Astrocyte (in vitro differentiated cells and primary cell): Measurements from ENCODE around the gene PCSK5. TPM values are rescaled to one million over a fixed set of nuclear protein-coding genes. Genes with fewer than 3 reads are reported as not detected.
"Not testable (repeated sequence)": the region's sequence is repeated elsewhere in the genome, so short reads cannot be mapped to it uniquely, and the experiment has no call there.

Experiments used
- DNase-seq: peaks from one replicate; pipeline ENCODE4 v3.0.0-alpha.2; 2010; ENCODE audit warnings: low read depth
- FAIRE-seq: peaks from 2 replicates; lab custom pipeline; 2011; peaks lifted over from hg19 to GRCh38; lab: Jason Lieb, UNC
- H2AFZ ChIP-seq: 2 replicates; pipeline ENCODE4 v1.6.0; 2012; ENCODE audit warnings: low read depth, low read length, inconsistent platforms
- H3K27ac ChIP-seq: 2 replicates; pipeline ENCODE4 v1.5.1; 2011; ENCODE audit warnings: low read depth, low read length, inconsistent platforms
- H3K27me3 ChIP-seq: 2 replicates; pipeline ENCODE4 v1.6.0; 2011; ENCODE audit warnings: low read length, inconsistent platforms; ENCODE audit not compliant: insufficient read depth
- H3K36me3 ChIP-seq: 2 replicates; pipeline ENCODE4 v1.5.1; 2011; ENCODE audit warnings: low read length, inconsistent platforms; ENCODE audit not compliant: insufficient read depth
- H3K4me1 ChIP-seq: 2 replicates; pipeline ENCODE4 v1.5.1; 2011; ENCODE audit warnings: low read length, inconsistent platforms; ENCODE audit not compliant: insufficient read depth
- H3K4me2 ChIP-seq: 2 replicates; pipeline ENCODE4 v1.6.0; 2012; ENCODE audit warnings: low read length, inconsistent platforms
- H3K4me3 ChIP-seq: 2 replicates; pipeline ENCODE4 v1.5.1; 2011; ENCODE audit warnings: low read depth, mild to moderate bottlenecking, low read length, inconsistent platforms; ENCODE audit not compliant: insufficient read depth
- H3K79me2 ChIP-seq: 2 replicates; pipeline ENCODE4 v1.6.0; 2012; ENCODE audit warnings: mild to moderate bottlenecking, low read length, inconsistent platforms; ENCODE audit not compliant: insufficient read depth
- H3K9ac ChIP-seq: 2 replicates; pipeline ENCODE4 v1.6.0; 2012; ENCODE audit warnings: mild to moderate bottlenecking, low read length, inconsistent platforms
- H3K9me3 ChIP-seq: 2 replicates; pipeline ENCODE4 v1.5.1; 2012; ENCODE audit warnings: low read depth, mild to moderate bottlenecking, low read length, inconsistent platforms; ENCODE audit not compliant: insufficient read depth
- H4K20me1 ChIP-seq: 2 replicates; pipeline ENCODE4 v1.6.0; 2012; ENCODE audit warnings: low read length, inconsistent platforms; ENCODE audit not compliant: insufficient read depth
- H3K27ac Mint-ChIP-seq: one replicate; pipeline ENCODE4 v1.8.0; 2021; ENCODE audit warnings: mild to moderate bottlenecking, mixed read lengths; ENCODE audit not compliant: unreplicated experiment
- H3K27me3 Mint-ChIP-seq: one replicate; pipeline ENCODE4 v1.8.0; 2021; ENCODE audit warnings: low read depth, mixed read lengths; ENCODE audit not compliant: unreplicated experiment
- H3K36me3 Mint-ChIP-seq: one replicate; pipeline ENCODE4 v1.8.0; 2021; ENCODE audit warnings: low read depth, mixed read lengths; ENCODE audit not compliant: unreplicated experiment
- H3K4me1 Mint-ChIP-seq: one replicate; pipeline ENCODE4 v1.8.0; 2021; ENCODE audit warnings: low read depth, mixed read lengths; ENCODE audit not compliant: unreplicated experiment
- H3K4me3 Mint-ChIP-seq: one replicate; pipeline ENCODE4 v1.8.0; 2021; ENCODE audit warnings: mild to moderate bottlenecking, moderate library complexity, mixed read lengths; ENCODE audit not compliant: unreplicated experiment
- H3K9me3 Mint-ChIP-seq: one replicate; pipeline ENCODE4 v1.8.0; 2021; ENCODE audit warnings: mild to moderate bottlenecking, mixed read lengths; ENCODE audit not compliant: unreplicated experiment
- EZH2 ChIP-seq: IDR thresholded peaks from 2 replicates; pipeline ENCODE4 v1.6.1; 2012; ENCODE audit warnings: mild to moderate bottlenecking, low read length, inconsistent platforms; ENCODE audit not compliant: insufficient read depth
- total RNA-seq: library from RNA; stranded (reverse); gene quantifications from 2 replicates; pipeline ENCODE4 v1.2.1, GENCODE V29; 2021
- TF ChIP-seq, protein P1 (sequence below): IDR thresholded peaks from 2 replicates; pipeline ENCODE4 v1.5.1; 2011; ENCODE audit warnings: low read depth, mild to moderate bottlenecking, inconsistent platforms, low read length, moderate library complexity; ENCODE audit not compliant: insufficient read depth

PCSK5 gene
- total RNA-seq, 1 donor from 2014 or later: 13.1 TPM

DNA sequence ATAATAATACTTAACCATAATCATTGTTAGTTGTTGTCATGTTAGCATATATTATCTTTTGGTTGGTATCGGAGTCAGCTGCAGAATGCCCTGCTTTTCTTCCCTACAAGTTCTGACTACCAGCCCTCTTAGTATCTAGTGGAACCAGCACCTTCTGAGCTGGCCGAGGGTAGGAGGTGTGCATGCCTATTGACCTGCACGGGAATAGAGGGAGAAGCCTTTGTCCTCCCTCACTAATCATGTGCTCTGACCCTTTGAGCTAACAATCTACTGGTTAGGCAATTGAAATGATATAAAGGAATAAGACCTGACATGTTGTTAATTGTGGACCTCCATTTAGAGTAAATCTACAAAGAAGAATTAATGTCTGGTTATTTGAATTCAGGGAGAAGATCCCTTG, 4.1 kb downstream of the PCSK5 start:
- H3K4me2 ChIP-seq: no peak overlapping the region
- H3K27ac Mint-ChIP-seq: no peak overlapping the region
- DNase-seq: no peak
- no peak for FAIRE-seq
- H3K27ac ChIP-seq: no peak overlapping the region
- peaks cover 44% of the 10 kb centered on the region for H3K79me2 ChIP-seq
- H3K9ac ChIP-seq: no peak overlapping the region
- H3K4me3 Mint-ChIP-seq: no peak overlapping the region
- H3K9me3 Mint-ChIP-seq: no peaks in the 10 kb centered on the region
- peaks cover 16% of the 10 kb centered on the region for H3K4me1 Mint-ChIP-seq
- H3K9me3 ChIP-seq: no peaks in the 10 kb centered on the region
- no peaks in the 10 kb centered on the region for H3K27me3 Mint-ChIP-seq
- peaks cover 40% of the 10 kb centered on the region for H4K20me1 ChIP-seq
- no peaks in the 10 kb centered on the region for H3K36me3 ChIP-seq
- no peaks in the 10 kb centered on the region for H3K27me3 ChIP-seq
- TF ChIP-seq EZH2: no peak
- TF ChIP-seq, protein P1, sequence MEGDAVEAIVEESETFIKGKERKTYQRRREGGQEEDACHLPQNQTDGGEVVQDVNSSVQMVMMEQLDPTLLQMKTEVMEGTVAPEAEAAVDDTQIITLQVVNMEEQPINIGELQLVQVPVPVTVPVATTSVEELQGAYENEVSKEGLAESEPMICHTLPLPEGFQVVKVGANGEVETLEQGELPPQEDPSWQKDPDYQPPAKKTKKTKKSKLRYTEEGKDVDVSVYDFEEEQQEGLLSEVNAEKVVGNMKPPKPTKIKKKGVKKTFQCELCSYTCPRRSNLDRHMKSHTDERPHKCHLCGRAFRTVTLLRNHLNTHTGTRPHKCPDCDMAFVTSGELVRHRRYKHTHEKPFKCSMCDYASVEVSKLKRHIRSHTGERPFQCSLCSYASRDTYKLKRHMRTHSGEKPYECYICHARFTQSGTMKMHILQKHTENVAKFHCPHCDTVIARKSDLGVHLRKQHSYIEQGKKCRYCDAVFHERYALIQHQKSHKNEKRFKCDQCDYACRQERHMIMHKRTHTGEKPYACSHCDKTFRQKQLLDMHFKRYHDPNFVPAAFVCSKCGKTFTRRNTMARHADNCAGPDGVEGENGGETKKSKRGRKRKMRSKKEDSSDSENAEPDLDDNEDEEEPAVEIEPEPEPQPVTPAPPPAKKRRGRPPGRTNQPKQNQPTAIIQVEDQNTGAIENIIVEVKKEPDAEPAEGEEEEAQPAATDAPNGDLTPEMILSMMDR: no peak
- no peak overlapping the region for H2AFZ ChIP-seq
- no peak overlapping the region for H3K4me3 ChIP-seq
- H3K4me1 ChIP-seq: peaks cover 10% of the 10 kb centered on the region
- no peaks in the 10 kb centered on the region for H3K36me3 Mint-ChIP-seq

DNA sequence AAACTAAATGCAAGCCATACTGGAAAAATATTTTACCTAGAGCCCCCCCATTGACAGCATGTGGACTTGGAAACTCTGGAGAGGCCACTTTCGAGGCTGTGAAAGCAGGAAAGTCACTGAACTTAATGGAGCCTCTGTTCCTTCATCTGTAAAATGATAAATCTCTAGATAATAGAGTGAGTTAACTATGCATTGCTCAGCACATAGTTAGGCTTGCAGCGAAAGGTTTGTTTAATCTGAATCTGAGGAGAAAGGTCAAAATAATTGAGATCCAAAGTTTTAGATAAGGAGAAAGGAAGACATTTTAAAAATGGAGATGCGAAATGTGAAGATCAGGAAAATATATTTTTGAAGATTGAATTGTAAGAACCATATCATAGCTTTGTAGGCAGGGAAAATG, 4.6 kb downstream of the PCSK5 start:
- Histone ChIP-seq H3K9me3 (no peaks in the 10 kb centered on the region), H3K27ac (no peak overlapping the region), H3K4me3 (no peak overlapping the region), H3K4me1 (peaks cover 10% of the 10 kb centered on the region), H4K20me1 (peaks cover 40% of the 10 kb centered on the region), H2AFZ (no peak overlapping the region), H3K9ac (no peak overlapping the region), H3K4me2 (no peak overlapping the region), H3K27me3 (no peaks in the 10 kb centered on the region), H3K36me3 (no peaks in the 10 kb centered on the region), H3K79me2 (peaks cover 44% of the 10 kb centered on the region)
- DNase-seq: no peak
- Mint-ChIP-seq H3K27me3 (no peaks in the 10 kb centered on the region), H3K36me3 (no peaks in the 10 kb centered on the region), H3K4me3 (no peak overlapping the region), H3K9me3 (no peaks in the 10 kb centered on the region), H3K27ac (no peak overlapping the region), H3K4me1 (peaks cover 16% of the 10 kb centered on the region)
- TF ChIP-seq, protein P1: no peak
- TF ChIP-seq EZH2: no peak
- FAIRE-seq: no peak

DNA sequence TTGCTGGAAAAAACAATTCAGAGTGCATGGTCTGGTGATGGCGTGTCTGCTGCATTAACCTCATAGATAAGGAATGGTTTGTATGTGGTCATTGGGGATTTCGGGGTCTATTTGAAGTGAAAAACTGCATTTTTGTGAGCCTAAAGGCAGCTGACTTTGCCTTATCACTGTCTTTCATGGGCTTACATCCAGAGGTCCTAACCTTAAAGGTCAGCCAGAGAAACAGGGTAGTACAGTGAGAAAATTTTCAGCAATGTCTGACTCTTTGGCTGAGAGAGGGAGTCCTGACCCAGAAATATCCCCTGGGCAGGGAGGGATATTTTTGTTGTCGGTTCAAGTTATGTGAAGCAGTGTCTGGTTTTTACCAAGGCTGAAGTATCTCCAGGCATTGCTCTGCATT, 5.7 kb downstream of the PCSK5 start:
- Histone ChIP-seq H2AFZ (no peak overlapping the region), H3K9ac (no peak overlapping the region), H3K79me2 (peaks cover 44% of the 10 kb centered on the region), H3K4me1 (peaks cover 10% of the 10 kb centered on the region), H3K4me3 (no peak overlapping the region), H3K9me3 (no peaks in the 10 kb centered on the region), H3K36me3 (no peaks in the 10 kb centered on the region), H3K27ac (no peak overlapping the region), H3K27me3 (no peaks in the 10 kb centered on the region), H3K4me2 (no peak overlapping the region), H4K20me1 (peaks cover 40% of the 10 kb centered on the region)
- Mint-ChIP-seq H3K36me3 (no peaks in the 10 kb centered on the region), H3K27ac (no peak overlapping the region), H3K4me3 (no peak overlapping the region), H3K4me1 (peaks cover 16% of the 10 kb centered on the region), H3K27me3 (no peaks in the 10 kb centered on the region), H3K9me3 (peaks cover 3% of the 10 kb centered on the region)
- TF ChIP-seq, protein P1: no peak
- TF ChIP-seq EZH2: no peak
- FAIRE-seq: no peak
- DNase-seq: no peak

DNA sequence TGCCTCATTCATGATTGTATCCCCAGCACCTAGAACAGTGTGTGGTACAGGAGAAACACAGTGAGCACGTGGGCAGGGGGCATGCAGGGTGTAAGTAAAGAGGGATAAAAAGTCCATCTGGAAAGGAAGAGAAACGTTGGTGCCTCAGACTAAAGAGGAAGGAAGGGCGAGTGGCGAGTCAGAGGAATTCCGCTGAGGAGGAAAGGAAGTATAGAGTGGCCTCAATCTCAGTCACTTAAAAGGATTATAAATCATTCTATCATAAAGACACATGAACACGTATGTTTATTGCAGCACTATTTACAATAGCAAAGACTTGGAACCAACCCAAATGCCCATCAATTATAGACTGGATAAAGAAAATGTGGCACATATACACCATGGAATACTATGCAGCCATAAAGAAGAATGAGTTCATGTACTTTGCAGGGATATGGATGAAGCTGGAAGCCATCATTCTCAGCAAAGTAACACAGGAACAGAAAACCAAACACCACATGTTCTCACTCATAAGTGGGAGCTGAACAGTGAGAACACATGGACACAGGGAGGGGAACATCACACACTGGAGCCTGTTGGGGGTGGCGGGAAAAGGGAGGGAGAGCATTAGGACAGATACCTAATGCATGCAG, 10.5 kb downstream of the PCSK5 start:
- H3K27ac ChIP-seq, H3K27me3 ChIP-seq, H3K36me3 Mint-ChIP-seq, H3K4me2 ChIP-seq, H3K36me3 ChIP-seq, DNase-seq, H3K27me3 Mint-ChIP-seq, H3K4me1 ChIP-seq, H3K4me3 Mint-ChIP-seq, H3K9me3 ChIP-seq, H2AFZ ChIP-seq, H4K20me1 ChIP-seq, H3K9ac ChIP-seq, H3K27ac Mint-ChIP-seq, FAIRE-seq, H3K9me3 Mint-ChIP-seq, H3K4me3 ChIP-seq: not testable (repeated sequence)
- H3K79me2 ChIP-seq: peaks cover 20% of the 10 kb centered on the region
- peaks cover 11% of the 10 kb centered on the region for H3K4me1 Mint-ChIP-seq
